K562 (cell line): ENCODE measurements around the gene CD37. TPM values are rescaled to one million over a fixed set of nuclear protein-coding genes. Genes with fewer than 3 reads are reported as not detected.

ENCODE experiments used
- ATAC-seq: fragments of 200-7000 bp; cut with Tn5 transposase; 3 replicates; pipeline ENCODE4 v1.9.1; 2020; ENCODE audit warnings: moderate library complexity
- BruUV-seq: library from RNA; stranded (reverse); fragments of 400-500 nt; replicated peaks from 2 replicates; lab custom pipeline; 2021; lab: Mats Ljungman, UMichigan
- CTCF ChIA-PET: fragments of 300-600 bp; formaldehyde crosslinking; extraction: SDS; loops from one replicate; lab custom pipeline; 2021; ENCODE audit warnings: low intra/inter-chr PET ratio; lab: Yijun Ruan, JAX
- POLR2A ChIA-PET: fragments of 300-600, 350-650 bp; sonication (Branson Sonifier 250); formaldehyde crosslinking; extraction: SDS; loops from one replicate; lab custom pipeline; 2021; ENCODE audit warnings: antibody characterized with exemption, inconsistent platforms; lab: Yijun Ruan, JAX
- DNase-seq, 4 experiments: peaks; one replicate each; pipeline versions ENCODE4 v3.0.0 to v3.0.0-alpha.2; 2011 to 2018; ENCODE audit warnings: low spot score in 3 of 4, mixed read lengths in 3 of 4; ENCODE audit errors: extremely low read depth in 1 of 4
- FAIRE-seq: peaks from 2 replicates; lab custom pipeline; 2011; peaks lifted over from hg19 to GRCh38; lab: Jason Lieb, UNC
- H2AFZ ChIP-seq: 2 replicates; pipeline ENCODE4 v1.6.0; 2011; ENCODE audit warnings: low read depth, low read length, control low read depth, inconsistent platforms
- H3K27ac ChIP-seq: fragments of 200-600 bp; 3 replicates; pipeline ENCODE4 v1.8.0; 2011; ENCODE audit warnings: low read depth, mild to moderate bottlenecking, control low read depth, inconsistent platforms, low read length, moderate library complexity, mixed read lengths; ENCODE audit errors: extremely low read depth
- H3K27me3 ChIP-seq, 2 experiments: fragments of 300-600 bp in 1 of 2; 2 replicates in 1 of 2; 3 replicates in 1 of 2; pipeline versions ENCODE4 v1.6.0 to v1.8.0; 2011; ENCODE audit warnings: inconsistent platforms in 2 of 2, low read length in 2 of 2, mild to moderate bottlenecking in 1 of 2, mixed read lengths in 1 of 2, moderate library complexity in 1 of 2; ENCODE audit not compliant: control insufficient read depth in 2 of 2, insufficient read depth in 2 of 2
- H3K36me3 ChIP-seq: fragments of 300-600 bp; 3 replicates; pipeline ENCODE4 v1.8.0; 2011; ENCODE audit warnings: mild to moderate bottlenecking, low read length, inconsistent platforms; ENCODE audit not compliant: control insufficient read depth, insufficient read depth
- H3K4me1 ChIP-seq, 2 experiments: fragments of 200-600 bp in 1 of 2; replicated peaks in 1 of 2; 2 replicates in 1 of 2; 3 replicates in 1 of 2; pipeline versions ENCODE4 v1.5.1 to v1.8.0; 2011; ENCODE audit warnings: inconsistent platforms in 2 of 2, low read length in 2 of 2, mild to moderate bottlenecking in 1 of 2, mixed read lengths in 1 of 2, moderate library complexity in 1 of 2; ENCODE audit not compliant: control insufficient read depth in 2 of 2, insufficient read depth in 2 of 2
- H3K4me2 ChIP-seq: 2 replicates; pipeline ENCODE4 v1.6.1; 2011; ENCODE audit warnings: low read length, control low read depth, inconsistent platforms, mixed read lengths; ENCODE audit not compliant: insufficient read depth
- H3K4me3 ChIP-seq: fragments of 200-600 bp; sonication (generic), shearing (Covaris generic); 2 replicates; pipeline ENCODE4 v1.5.1; 2016; ENCODE audit warnings: control low read depth, inconsistent platforms
- H3K79me2 ChIP-seq: fragments of 200-600 bp; 3 replicates; pipeline ENCODE4 v1.8.0; 2011; ENCODE audit warnings: low read length, inconsistent platforms; ENCODE audit not compliant: control insufficient read depth, insufficient read depth
- H3K9ac ChIP-seq, 2 experiments: 2 replicates each; pipeline versions ENCODE4 v1.6.0 to v1.6.1; 2011; ENCODE audit warnings: low read depth in 2 of 2, low read length in 2 of 2, control low read depth in 1 of 2, inconsistent platforms in 1 of 2, mild to moderate bottlenecking in 1 of 2, mixed read lengths in 1 of 2; ENCODE audit not compliant: insufficient read depth in 1 of 2
- H3K9me1 ChIP-seq: one replicate; pipeline ENCODE4 v1.6.0; 2011; ENCODE audit warnings: inconsistent platforms, mild to moderate bottlenecking, low read length, moderate library complexity; ENCODE audit not compliant: control insufficient read depth, insufficient read depth
- H3K9me3 ChIP-seq: replicated peaks from 2 replicates; pipeline ENCODE4 v1.5.1; 2011; ENCODE audit warnings: low read depth, low read length, inconsistent platforms; ENCODE audit not compliant: control insufficient read depth, insufficient read depth
- H4K20me1 ChIP-seq: replicated peaks from 2 replicates; pipeline ENCODE4 v1.6.1; 2011; ENCODE audit warnings: low read length, inconsistent platforms, mixed read lengths; ENCODE audit not compliant: control insufficient read depth, insufficient read depth
- CHD7 ChIP-seq: fragments of 200-600 bp; sonication (generic); IDR thresholded peaks from one replicate; pipeline ENCODE4 v1.6.1; 2012; ENCODE audit warnings: mild to moderate bottlenecking, low read depth, low read length, inconsistent platforms
- FOXJ2 ChIP-seq: fragments of 200-800 bp; sonication (Bioruptor generic); IDR thresholded peaks from 2 replicates; pipeline ENCODE4 v1.6.1; 2016; ENCODE audit warnings: missing genetic modification characterization, missing compliant biosample characterization
- HLTF ChIP-seq: fragments of 450-650 bp; IDR thresholded peaks from 2 replicates; pipeline ENCODE4 v1.6.1; 2016
- MCM5 ChIP-seq: fragments of 450-650 bp; IDR thresholded peaks from 2 replicates; pipeline ENCODE4 v1.6.1; 2016; ENCODE audit warnings: low read depth
- MTA1 ChIP-seq: fragments of 450-650 bp; IDR thresholded peaks from 2 replicates; pipeline ENCODE4 v1.6.1; 2017; ENCODE audit warnings: borderline replicate concordance
- PHF21A ChIP-seq: fragments of 450-650 bp; IDR thresholded peaks from 2 replicates; pipeline ENCODE4 v1.6.1; 2017; ENCODE audit warnings: low read depth, borderline replicate concordance
- SMARCA4 ChIP-seq: fragments of 450-650 bp; IDR thresholded peaks from 2 replicates; pipeline ENCODE4 v1.6.1; 2016
- SMC3 ChIP-seq: conservative IDR thresholded peaks from 2 replicates; pipeline ENCODE4 v1.6.1; 2011; ENCODE audit warnings: low read depth, low read length, improper control_type of control experiment; ENCODE audit not compliant: insufficient read depth
- WGBS: fragments of 100-300 bp; shearing (Covaris generic); methylation state at CpG from one replicate; pipeline ENCODE4 v1.1.6; 2016; ENCODE audit warnings: low coverage, mixed read lengths; ENCODE audit not compliant: insufficient coverage; ENCODE audit errors: missing lambda C conversion rate; 5-methylcytosine and 5-hydroxymethylcytosine counted together
- in situ Hi-C: fragments of 300-500 bp; cut with MboI; formaldehyde crosslinking; loops from 4 replicates; pipeline ENCODE4 v1.15.0; 2018; ENCODE audit warnings: inconsistent platforms, mixed read lengths
- intact Hi-C: fragments of 100-400 bp; cut with micrococcal nuclease; formaldehyde crosslinking; loops from 2 replicates; pipeline ENCODE4 v1.14.2; 2022
- polyA plus RNA-seq, 8 experiments: library from polyadenylated mRNA; depleted of rRNA in 4 of 8; stranded (reverse) in 5 of 8; unstranded in 3 of 8; fragments of >200 nt; fragmentation: Nextera tagmentation in 2 of 8; fragmentation: Illumina TruSeq in 1 of 8; extraction: Ambion mirVana in 2 of 8; extraction: Trizol in 1 of 8; gene quantifications; 2 replicates each; pipeline versions ENCODE4 v1.2.1 to v1.2.3, GENCODE V29; 2011 to 2014; ENCODE audit warnings: inconsistent platforms in 1 of 8, missing spikeins in 1 of 8
- total RNA-seq, 7 experiments: library from RNA; depleted of rRNA in 6 of 7; stranded (reverse); fragments of >200 nt in 6 of 7; fragmentation: Illumina TruSeq in 2 of 7; extraction: Trizol in 2 of 7; gene quantifications; 2 replicates each; pipeline versions ENCODE4 v1.2.1 to v1.2.3, GENCODE V29; 2011 to 2021; ENCODE audit warnings: low replicate concordance in 1 of 7

Gene CD37
- total and polyA plus RNA-seq, 9 of the 15 experiments (the other 6 are each of a cell fraction or from before 2014, with no cell fraction given) = 2.5 to 19.0 (median 7.4) TPM

- Histone ChIP-seq H3K9me3 (peaks cover 2% of the 10 kb centered on the region; the same call in 1 of the 2 replicates), H3K27ac (peak overlapping the region; percentile 73), H4K20me1 (no peaks in the 10 kb centered on the region), H3K4me3 (peak overlapping the region; percentile 31; the same call in 1 of the 2 replicates), H3K9ac (peak overlapping the region; percentile 50 to 82; a peak in 3 of 4 replicates), H3K79me2 (peaks cover 7% of the 10 kb centered on the region; the same call in 1 of the 3 replicates), H3K36me3 (peaks cover 5% of the 10 kb centered on the region; the same call in 1 of the 3 replicates), H3K9me1 (no peaks in the 10 kb centered on the region), H3K4me1 (peaks cover 14 to 52% of the 10 kb centered on the region in 2 experiments), H3K27me3 (no peaks in the 10 kb centered on the region), H2AFZ (peak overlapping the region; percentile 64), H3K4me2 (peak overlapping the region; percentile 57)
- 26% methylated on average over 19 of the region's 27 CpGs for WGBS
- intact Hi-C loops = no loop called here
- ATAC-seq (no peak), FAIRE-seq (no peak), DNase-seq (peak in 2 of 4 experiments; percentile 50 to 53)
- in situ Hi-C loops = no loop called here
- no TSS peak for BruUV-seq
- ChIA-PET CTCF (interaction anchor here (0.7 kb wide), 1 partner anchor 80 kb away, joined by 4 read pairs; no protein-coding TSS in a partner anchor), POLR2A (interaction anchor here (0.6 to 1.0 kb wide), 4 partner anchors 9 to 61 kb away, joined by 3 to 5 read pairs (median 4); partner anchors contain the start of gene GFY)
- 0 out of 2 replicates have a peak, but pooled peaks have one; percentile 26 for TF ChIP-seq HLTF
- TF ChIP-seq MCM5 = no peak
- 0 out of 2 replicates have a peak, but pooled peaks have one; percentile 7 for TF ChIP-seq MTA1
- TF ChIP-seq SMC3 = no peak
- no peak for TF ChIP-seq CHD7
- TF ChIP-seq SMARCA4 = 0 out of 2 replicates have a peak, but pooled peaks have one; percentile 1
- 0 out of 2 replicates have a peak, but pooled peaks have one; percentile 30 for TF ChIP-seq FOXJ2 (tag)
- 0 out of 2 replicates have a peak, but pooled peaks have one; percentile 44 for TF ChIP-seq PHF21A
These were observed 29.0 kb downstream of the CD37 start for GRCh38 chr19:49364083-49364737.
